Measurements from ENCODE around the gene CCDC9B.

Gene CCDC9B

GRCh38 chr15:40340740-40341400 is at the start of gene CCDC9B:
Gene CCDC9B (minus strand): TSS chr15:40340939. CDS start chr15:40340819, 120 bp downstream.
- DNase-seq: peak; percentile 65

DNA sequence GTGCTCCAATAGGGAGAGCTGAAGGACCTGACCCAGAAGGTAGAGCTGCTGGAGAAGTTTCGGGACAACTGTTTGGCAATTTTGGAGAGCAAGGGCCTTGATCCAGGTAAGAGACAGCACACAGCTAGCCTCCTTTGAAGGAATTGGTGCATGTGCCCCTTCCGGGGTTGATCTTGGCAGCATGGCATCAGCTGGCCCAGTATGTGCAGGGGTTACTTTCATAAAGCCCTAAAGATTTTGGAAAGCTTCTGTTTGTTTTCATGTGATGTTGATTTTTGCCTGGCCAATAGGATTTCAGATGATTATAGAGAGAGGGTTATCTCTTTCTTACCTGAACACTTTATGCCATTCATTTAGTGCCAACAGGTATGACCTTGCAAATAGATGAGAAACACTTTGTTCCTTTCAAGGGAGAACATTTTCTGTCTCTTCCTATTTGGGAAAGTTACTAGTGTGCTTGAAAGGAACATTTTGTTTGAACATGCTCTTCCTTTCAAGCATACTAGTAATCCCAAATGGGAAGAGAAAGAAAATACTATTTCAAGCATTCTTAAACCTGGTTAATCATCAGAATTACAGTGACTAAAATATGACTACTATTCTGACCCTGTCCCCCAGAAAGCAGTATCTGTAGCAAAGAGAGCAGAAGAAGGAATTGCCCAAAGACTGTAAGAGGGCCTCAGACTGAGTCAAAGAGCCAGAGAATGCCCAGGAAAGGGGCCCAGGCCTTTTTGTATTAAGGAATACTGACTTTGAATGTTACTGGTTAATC is 49.3 kb upstream of the CCDC9B start:
- no peak for DNase-seq

GRCh38 chr15:40388941-40389823 is 48.4 kb upstream of the CCDC9B start:
- peak; percentile 98 for DNase-seq

- no peak for DNase-seq
Measured at GRCh38 chr15:40386480-40386879, 45.7 kb upstream of the CCDC9B start.

DNA sequence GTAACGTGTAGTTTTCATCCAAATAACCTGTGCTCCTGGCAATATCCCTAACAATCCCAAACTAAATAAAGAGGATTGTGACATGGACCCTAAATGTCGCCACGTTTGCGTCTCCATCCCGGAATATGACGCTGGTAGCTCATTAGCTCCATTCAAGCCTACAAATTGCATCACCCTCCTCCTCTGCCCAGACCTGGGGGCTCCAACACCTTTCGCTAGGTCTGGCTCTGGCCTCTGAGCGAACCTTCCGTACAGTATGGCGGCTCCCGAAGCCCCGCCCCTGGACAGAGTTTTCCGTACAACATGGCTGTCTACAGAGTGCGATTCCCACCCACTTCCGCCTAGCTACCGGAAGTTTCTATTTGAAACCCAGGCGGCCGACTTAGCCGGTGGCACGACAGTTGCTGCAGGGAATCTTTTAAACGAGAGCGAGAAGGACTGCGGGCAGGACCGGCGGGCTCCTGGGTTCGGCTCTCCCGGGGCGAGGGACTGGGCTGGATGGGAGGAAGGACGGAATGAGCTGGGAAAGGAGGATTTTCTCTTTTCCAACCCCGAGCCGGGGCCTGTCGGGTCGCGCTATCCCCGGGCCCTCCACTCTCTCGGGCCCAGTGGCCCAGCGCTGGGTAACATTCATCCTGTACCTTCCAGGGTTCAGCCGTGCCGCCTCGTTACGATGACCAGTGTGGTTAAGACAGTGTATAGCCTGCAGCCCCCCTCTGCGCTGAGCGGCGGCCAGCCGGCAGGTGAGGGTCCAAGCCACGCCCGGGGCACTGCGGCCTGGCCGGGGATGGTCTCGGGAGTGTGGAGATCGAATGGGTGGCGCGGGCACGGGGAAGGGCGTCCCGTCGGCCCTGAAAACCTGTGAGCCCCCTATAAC is 42.1 kb upstream of the CCDC9B start, which contains the start of gene KNSTRN:
KNSTRN (plus strand) TSS at position 142 of the 877 bp plus-strand sequence; CDS start at position 257, 115 bp downstream.
- peak; percentile 91 for DNase-seq

- DNase-seq: no peak
Measured at GRCh38 chr15:40381818-40382529, 41.2 kb upstream of the CCDC9B start.

DNA sequence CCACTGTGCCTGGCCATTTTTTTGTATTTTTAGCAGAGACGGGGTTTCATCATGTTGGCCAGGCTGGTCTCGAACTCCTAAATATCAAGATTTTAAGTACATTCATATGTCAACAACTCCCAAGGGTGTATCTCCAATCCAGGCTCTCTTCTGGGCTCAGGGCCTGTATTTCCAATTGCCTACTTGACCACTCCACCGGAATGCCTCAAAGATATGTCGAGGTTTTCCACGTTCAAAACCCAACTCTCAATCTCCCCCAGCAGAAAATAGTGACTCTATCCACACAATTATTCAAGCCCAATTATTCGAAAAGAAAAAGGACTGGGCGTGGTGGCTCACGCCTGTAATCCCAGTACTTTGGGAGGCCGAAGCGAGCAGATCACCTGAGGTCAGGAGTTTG is 39.9 kb upstream of the CCDC9B start:
- DNase-seq: no peak

DNA sequence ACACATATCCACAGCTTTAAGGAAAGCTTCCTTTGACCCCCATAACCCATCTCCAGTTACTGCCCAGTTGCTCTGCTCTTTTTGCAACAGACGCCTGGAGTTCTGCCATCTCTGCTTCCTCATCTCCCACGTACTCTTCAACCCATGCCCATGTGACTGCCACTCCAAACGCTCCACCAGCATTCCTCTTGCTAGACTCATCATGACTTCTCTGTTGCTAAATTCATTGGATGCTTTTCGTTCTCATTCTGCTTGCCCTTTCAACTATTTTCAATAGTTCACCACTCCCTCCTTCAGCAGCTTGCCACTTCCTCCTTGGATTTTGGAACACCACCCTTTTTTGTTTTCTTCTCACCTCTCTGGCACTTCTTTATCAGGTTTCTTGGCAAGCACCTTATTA is 39.1 kb upstream of the CCDC9B start:
- peak; percentile 52 for DNase-seq

- no peak for DNase-seq
Measured at GRCh38 chr15:40379374-40379773, 38.6 kb upstream of the CCDC9B start.

- DNase-seq: no peak
Measured at GRCh38 chr15:40377606-40378005, 36.9 kb upstream of the CCDC9B start.

GRCh38 chr15:40372981-40373380 is 32.2 kb upstream of the CCDC9B start:
- DNase-seq: no peak

GRCh38 chr15:40369971-40370370 is 29.2 kb upstream of the CCDC9B start:
- no peak for DNase-seq

GRCh38 chr15:40369474-40369869 is 28.7 kb upstream of the CCDC9B start:
- DNase-seq: no peak

DNA sequence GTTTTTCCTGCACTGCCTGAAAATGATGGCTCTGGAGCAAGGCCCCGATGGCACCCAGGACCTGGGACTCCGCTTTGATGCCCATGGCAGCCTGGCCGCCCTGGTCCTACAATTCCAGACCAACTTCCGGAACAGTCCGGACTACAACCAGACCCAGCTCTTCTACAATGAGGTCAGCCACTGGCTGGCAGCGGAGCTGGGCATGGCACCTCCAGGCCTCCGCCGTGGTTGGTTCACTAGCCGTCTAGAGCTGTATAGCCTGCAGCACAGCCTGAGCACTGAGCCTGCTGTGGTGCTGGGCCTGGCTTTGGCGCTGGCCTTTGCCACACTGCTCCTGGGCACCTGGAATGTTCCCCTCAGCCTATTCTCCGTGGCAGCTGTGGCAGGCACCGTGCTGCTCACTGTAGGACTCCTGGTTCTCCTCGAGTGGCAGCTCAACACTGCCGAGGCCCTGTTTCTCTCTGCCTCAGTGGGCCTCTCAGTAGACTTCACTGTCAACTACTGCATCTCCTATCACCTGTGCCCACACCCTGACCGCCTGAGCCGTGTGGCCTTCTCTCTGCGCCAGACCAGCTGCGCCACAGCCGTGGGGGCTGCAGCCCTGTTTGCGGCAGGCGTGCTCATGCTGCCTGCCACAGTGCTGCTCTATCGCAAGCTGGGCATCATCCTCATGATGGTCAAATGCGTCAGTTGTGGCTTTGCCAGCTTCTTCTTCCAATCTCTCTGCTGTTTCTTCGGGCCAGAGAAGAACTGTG is 28.2 kb upstream of the CCDC9B start:
- no peak for DNase-seq

DNA sequence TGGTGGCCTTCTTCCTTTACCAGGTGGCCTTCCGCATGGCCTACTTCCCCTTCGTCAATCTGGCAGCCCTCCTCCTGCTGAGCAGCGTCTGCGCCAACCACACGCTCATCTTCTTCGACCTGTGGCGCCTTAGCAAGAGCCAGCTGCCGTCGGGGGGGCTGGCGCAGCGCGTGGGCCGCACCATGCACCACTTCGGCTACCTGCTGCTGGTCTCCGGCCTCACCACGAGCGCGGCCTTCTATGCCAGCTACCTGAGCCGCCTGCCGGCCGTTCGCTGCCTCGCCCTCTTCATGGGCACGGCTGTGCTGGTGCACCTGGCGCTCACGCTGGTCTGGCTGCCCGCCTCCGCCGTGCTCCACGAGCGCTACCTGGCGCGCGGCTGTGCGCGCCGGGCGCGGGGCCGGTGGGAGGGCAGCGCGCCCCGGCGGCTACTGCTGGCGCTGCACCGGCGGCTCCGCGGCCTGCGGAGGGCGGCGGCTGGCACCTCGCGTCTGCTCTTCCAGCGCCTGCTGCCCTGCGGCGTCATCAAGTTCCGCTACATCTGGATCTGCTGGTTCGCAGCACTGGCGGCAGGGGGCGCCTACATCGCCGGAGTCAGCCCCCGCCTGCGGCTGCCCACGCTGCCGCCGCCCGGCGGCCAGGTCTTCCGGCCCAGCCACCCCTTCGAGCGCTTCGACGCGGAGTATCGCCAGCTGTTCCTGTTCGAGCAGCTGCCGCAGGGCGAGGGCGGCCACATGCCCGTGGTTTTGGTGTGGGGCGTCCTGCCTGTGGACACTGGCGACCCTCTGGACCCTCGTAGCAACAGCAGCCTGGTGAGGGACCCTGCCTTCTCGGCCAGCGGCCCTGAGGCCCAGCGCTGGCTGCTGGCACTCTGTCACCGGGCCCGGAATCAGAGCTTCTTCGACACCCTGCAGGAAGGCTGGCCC is 27.2 kb upstream of the CCDC9B start:
- DNase-seq: peak; percentile 91

- DNase-seq: no peak
Measured at GRCh38 chr15:40367371-40367685, 26.6 kb upstream of the CCDC9B start.

DNA sequence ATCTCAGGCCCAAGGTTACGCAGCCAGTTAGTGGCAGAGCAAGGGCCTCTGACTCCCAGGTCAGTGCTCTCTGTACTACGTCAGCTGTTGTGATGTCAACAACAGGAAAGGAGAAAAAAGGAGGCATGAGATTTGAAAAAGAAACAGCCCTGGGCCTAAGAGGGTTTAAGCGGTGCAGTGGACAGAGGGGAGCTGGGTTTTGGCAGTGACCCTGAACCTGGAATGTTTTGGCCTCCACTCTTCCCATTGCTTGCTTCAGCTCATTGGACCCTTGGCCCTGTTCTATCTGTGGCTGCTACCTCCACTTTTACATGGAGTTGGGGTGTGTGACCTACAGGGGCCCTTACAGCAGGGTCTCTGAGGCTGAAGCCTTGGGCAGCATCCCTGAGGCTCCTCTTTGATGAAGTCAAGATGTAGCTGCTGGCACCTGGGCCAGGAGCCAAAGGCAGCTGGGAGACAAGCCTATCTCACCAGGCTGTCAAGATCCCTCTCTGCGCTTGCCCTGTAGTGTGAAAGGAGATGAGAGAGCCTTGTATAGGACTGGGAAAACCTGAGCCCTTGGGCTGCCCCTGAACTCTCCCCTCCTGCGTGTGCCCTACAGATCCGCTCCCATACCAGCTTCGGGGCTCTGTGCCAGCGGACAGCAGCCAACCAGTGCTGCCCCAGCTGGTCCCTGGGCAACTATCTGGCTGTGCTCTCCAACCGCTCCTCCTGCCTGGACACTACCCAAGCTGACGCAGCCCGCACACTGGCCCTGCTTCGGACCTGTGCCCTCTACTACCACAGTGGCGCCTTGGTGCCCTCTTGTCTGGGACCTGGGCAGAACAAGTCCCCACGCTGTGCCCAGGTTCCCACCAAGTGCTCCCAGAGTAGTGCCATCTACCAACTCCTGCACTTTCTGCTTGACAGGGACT is 26.0 kb upstream of the CCDC9B start:
- no peak for DNase-seq

DNA sequence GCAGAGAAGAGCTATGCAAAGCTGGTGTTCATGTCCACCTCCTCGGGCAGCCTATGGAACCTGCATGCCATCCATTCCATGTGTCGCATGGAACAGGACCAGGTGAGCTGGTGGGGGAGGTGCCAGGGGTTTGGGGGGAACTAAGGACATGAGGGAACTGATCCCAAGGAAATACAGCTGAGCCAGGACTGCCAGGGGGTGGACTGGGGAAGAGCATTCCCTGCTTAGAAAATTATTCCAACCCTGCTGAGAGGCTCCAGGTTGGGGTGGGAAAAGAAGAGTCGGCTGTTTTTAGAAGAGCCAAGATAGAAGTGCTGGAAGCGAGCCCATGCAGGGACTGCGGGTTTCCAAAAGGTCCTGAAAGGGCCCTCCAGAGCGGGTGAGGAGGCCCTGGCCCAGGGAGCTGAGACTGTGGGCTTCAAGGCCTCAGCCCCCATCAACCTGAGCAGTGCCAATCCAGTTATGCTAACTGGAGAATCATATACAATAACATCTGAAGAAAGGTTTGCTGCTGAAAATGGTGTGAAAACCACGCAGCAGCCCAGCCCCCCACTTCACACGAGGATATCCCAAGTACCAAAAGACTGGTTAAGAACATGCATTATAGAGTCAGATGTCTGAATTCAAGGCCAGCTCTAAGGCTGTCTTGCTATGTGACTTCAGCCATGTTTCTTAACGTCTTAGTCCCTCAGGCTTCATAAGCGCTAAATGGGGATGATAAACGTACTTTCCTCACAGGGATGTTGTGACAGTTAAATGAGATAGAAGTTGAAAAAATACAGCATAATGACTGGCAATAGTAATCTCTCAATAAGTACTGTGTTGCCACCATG is 25.1 kb upstream of the CCDC9B start:
- no peak for DNase-seq
